Adrenal gland (tissue), 12 donors: ENCODE data around the gene BICD1. TPM values are rescaled to one million over a fixed set of nuclear protein-coding genes. Genes with fewer than 3 reads are reported as not detected.

ENCODE experiments used
- DNase-seq, 7 donors: peaks; one replicate each; pipeline ENCODE4 v3.0.0-alpha.2; 2019 to 2020
- H3K27ac ChIP-seq, 5 donors: fragments of 200-600 bp; sonication (generic) in 4 of 5; 1 replicate in 3 of 5; 2 replicates in 2 of 5; pipeline versions ENCODE4 v1.5.1 to v1.8.0; 2016 to 2020; ENCODE audit warnings: mild to moderate bottlenecking in 1 of 5
- H3K27me3 ChIP-seq: fragments of 200-600 bp; 2 replicates; pipeline ENCODE4 v1.8.0; 2021
- H3K36me3 ChIP-seq, 2 donors: fragments of 200-600 bp; replicated peaks in 1 of 2; 1 replicate in 1 of 2; 2 replicates in 1 of 2; pipeline versions ENCODE4 v1.5.1 to v1.8.0; 2018 to 2022
- H3K4me1 ChIP-seq, 2 donors: fragments of 200-600 bp; replicated peaks in 1 of 2; 1 replicate in 1 of 2; 2 replicates in 1 of 2; pipeline versions ENCODE4 v1.5.1 to v1.8.0; 2018 to 2021
- H3K4me3 ChIP-seq, 4 donors: fragments of 200-600 bp; sonication (generic) in 3 of 4; one replicate each; pipeline ENCODE4 v1.5.1; 2016 to 2018
- H3K9me3 ChIP-seq, 3 donors: fragments of 200-600 bp; sonication (generic) in 1 of 3; replicated peaks in 1 of 3; 1 replicate in 2 of 3; 2 replicates in 1 of 3; pipeline versions ENCODE4 v1.5.1 to v1.8.0; 2016 to 2021
- CTCF ChIP-seq, 6 experiments: fragments of 450-650 bp in 4 of 6; fragments of 200-600 bp in 2 of 6; sonication (generic) in 1 of 6; IDR thresholded peaks; 1 replicate in 5 of 6; 2 replicates in 1 of 6; pipeline versions ENCODE4 v1.5.1 to v1.8.0; 2016 to 2021; ENCODE audit warnings: antibody characterized with exemption in 6 of 6, mild to moderate bottlenecking in 2 of 6, moderate library complexity in 1 of 6
- POLR2A ChIP-seq, 2 donors: fragments of 450-650 bp; IDR thresholded peaks; one replicate each; pipeline ENCODE4 v1.6.1; 2017; ENCODE audit warnings: antibody characterized with exemption in 2 of 2, mild to moderate bottlenecking in 2 of 2, moderate library complexity in 1 of 2
- WGBS, 4 donors: extraction: QIAGEN DNeasy Blood & Tissue Kit in 2 of 4; methylation state at CpG; one replicate each; pipeline versions ENCODE4 v1.1.5 to v1.1.7; 2013 to 2017; 5-methylcytosine and 5-hydroxymethylcytosine counted together
- intact Hi-C, 2 donors: fragments of 100-400 bp; cut with DNase I; formaldehyde crosslinking; loops; one replicate each; pipeline versions ENCODE4 v1.14.1 to v1.15.0; 2022 to 2023
- polyA plus RNA-seq, 3 donors: library from polyadenylated mRNA; stranded (reverse); fragments of 200-250 nt in 2 of 3; fragments of 350-450 nt in 1 of 3; fragmentation: Illumina TruSeq in 1 of 3; extraction: RNeasy Lipid Tissue Mini Kit (QIAGEN cat#74804) in 1 of 3; gene quantifications; one replicate each; pipeline ENCODE4 v1.2.3, GENCODE V29; 2013 to 2014
- total RNA-seq, 9 donors: library from RNA; depleted of rRNA in 4 of 9; stranded (reverse); fragments of >200 nt in 4 of 9; fragments of 120-200 nt in 1 of 9; fragmentation: NEBNext Ultra II Directional in 1 of 9; extraction: Animal tissue kit (Norgen Biotek cat#: 25700) in 1 of 9; gene quantifications; one replicate each; pipeline versions ENCODE4 v1.1.0 to v1.2.4, GENCODE V29; 2013 to 2023
- donor health status: healthy with polysubstance abuse.
- donor health status: Bipolar disorder and iron deficiency.
- donor health status: DM: yes; HTN: yes; CAD: no.
- donor health status: DM: no; HTN: no; CAD: no.
- donor health status: DM: no; HTN: no; CAD: no.
- donor health status: DM: yes; HTN: yes; CAD: no.

BICD1 gene
- total and polyA plus RNA-seq, 12 donors: 2.9 to 18.2 (median 9.4) TPM

DNA sequence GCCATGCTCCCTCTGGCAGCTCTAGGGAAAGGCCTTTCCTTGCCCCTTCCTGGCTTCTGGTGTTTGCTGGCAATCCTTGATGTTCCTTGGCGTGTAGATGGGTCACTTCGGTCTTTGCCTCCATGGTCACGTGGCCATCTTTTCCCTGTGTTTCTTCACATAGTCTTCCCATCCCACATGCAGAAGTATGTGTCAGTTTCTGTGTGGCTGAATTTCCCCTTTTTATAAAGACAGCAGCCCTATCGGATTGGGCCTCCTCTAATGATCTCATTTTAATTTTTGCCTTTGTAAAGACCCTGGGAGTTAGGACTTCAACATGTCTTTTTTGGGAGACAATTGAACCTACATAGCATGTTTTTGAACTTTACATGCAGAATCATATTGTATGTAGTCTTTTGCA is 185.5 kb downstream of the BICD1 start:
- Histone ChIP-seq H3K4me3 (no peak overlapping the region), H3K4me1 (no peaks in the 10 kb centered on the region), H3K27me3 (no peaks in the 10 kb centered on the region), H3K9me3 (no peaks in the 10 kb centered on the region), H3K27ac (no peak overlapping the region), H3K36me3 (no peaks in the 10 kb centered on the region)
- WGBS, 4 donors: 81 to 92% (median 84%) methylated on average over 4 of the region's 4 CpGs
- TF ChIP-seq POLR2A (IDR thresholded peaks at IDR 0.05): no peak
- no peak for TF ChIP-seq CTCF (IDR thresholded peaks at IDR 0.05)
- no peak for DNase-seq
- intact Hi-C loops: no loop called here

- 92 to 98% (median 97%) methylated on average over 6 of the region's 6 CpGs for WGBS, 4 donors
- no peak overlapping the region for H3K4me3 ChIP-seq
- no peaks in the 10 kb centered on the region for H3K36me3 ChIP-seq
- no peaks in the 10 kb centered on the region for H3K27me3 ChIP-seq
- no peaks in the 10 kb centered on the region for H3K4me1 ChIP-seq
- H3K27ac ChIP-seq: no peak overlapping the region
- no peaks in the 10 kb centered on the region for H3K9me3 ChIP-seq
- TF ChIP-seq CTCF (IDR thresholded peaks at IDR 0.05): no peak
- TF ChIP-seq POLR2A (IDR thresholded peaks at IDR 0.05): no peak
- no peak for DNase-seq
- intact Hi-C loops: no loop called here
Measured at GRCh38 chr12:32293808-32294419, 187.3 kb downstream of the BICD1 start.

DNA sequence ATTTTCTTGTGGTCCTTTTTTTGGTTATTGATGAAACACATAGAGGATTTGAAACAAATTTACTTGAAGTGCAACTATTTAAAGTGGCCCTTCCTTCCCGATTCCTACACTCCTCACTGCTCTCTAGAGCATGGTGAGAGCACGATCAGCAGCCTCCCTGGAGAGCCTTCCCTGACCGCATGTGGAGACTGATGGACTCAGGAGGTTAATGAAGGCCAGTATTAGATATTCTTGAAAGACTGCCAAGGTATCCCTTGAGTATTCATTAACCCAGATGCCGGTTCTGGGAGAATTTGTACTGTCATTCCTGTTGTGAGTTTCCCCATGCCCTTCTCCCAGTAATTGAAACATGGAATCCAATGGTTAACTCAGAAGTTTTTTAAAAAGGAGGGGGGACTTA is 189.9 kb downstream of the BICD1 start:
- DNase-seq: no peak
- intact Hi-C loops: no loop called here
- Histone ChIP-seq H3K27ac (no peak overlapping the region), H3K9me3 (no peaks in the 10 kb centered on the region), H3K36me3 (no peaks in the 10 kb centered on the region), H3K27me3 (no peaks in the 10 kb centered on the region), H3K4me1 (no peaks in the 10 kb centered on the region), H3K4me3 (no peak overlapping the region)
- whole genome bisulfite sequencing, 4 donors: 50 to 65% (median 61%) methylated on average over 4 of the region's 4 CpGs
- TF ChIP-seq CTCF (IDR thresholded peaks at IDR 0.05) (no peak), POLR2A (IDR thresholded peaks at IDR 0.05) (no peak)

DNA sequence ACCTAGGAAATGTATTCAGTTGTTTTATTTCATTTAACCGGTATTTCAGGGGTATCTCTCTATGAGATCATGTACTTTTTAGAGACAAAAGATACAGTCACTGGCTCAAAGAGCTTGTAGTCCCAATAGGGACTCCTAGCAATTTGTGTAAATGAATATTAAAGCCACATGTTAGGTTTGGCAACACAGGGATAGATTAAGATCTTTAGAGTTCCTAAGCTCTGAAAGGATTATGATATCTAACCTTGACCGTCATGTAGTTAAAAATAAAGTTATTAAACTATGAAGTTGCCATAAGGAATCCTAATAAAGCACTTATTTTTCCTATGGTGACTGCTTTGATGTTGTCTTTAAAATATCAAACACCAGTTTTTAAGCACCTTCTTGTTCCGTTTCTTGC is 192.3 kb downstream of the BICD1 start:
- TF ChIP-seq POLR2A (IDR thresholded peaks at IDR 0.05) (no peak), CTCF (IDR thresholded peaks at IDR 0.05) (no peak)
- intact Hi-C loops: no loop called here
- no peaks in the 10 kb centered on the region for H3K27me3 ChIP-seq

More for the DNA sequence above, 192.3 kb downstream of the BICD1 start:
- 70 to 83% (median 76%) methylated on average over 3 of the region's 3 CpGs for WGBS, 4 donors
- Histone ChIP-seq H3K36me3 (no peaks in the 10 kb centered on the region), H3K9me3 (no peaks in the 10 kb centered on the region), H3K4me3 (no peak overlapping the region), H3K27ac (no peak overlapping the region), H3K4me1 (no peaks in the 10 kb centered on the region)
- no peak for DNase-seq
